Smooth muscle cell (in vitro differentiated cells): Measurements from ENCODE around the gene ARHGEF3. TPM values are rescaled to one million over a fixed set of nuclear protein-coding genes. Genes with fewer than 3 reads are reported as not detected.

Experiments used
- DNase-seq: peaks from one replicate; lab custom pipeline; 2025; ENCODE audit not compliant: unreplicated experiment; lab: John Stamatoyannopoulos, UW
- H2AFZ ChIP-seq: fragments of 200-600 bp; sonication (generic); 2 replicates; pipeline ENCODE4 v1.6.0; 2016; ENCODE audit warnings: antibody characterized with exemption, low read depth, mild to moderate bottlenecking
- H3F3A ChIP-seq: fragments of 200-600 bp; sonication (generic); 2 replicates; pipeline ENCODE4 v1.6.0; 2017; ENCODE audit warnings: antibody characterized with exemption, low read depth
- H3K27ac ChIP-seq: fragments of 200-600 bp; sonication (generic); 2 replicates; pipeline ENCODE4 v1.5.1; 2016; ENCODE audit warnings: low read depth, mild to moderate bottlenecking
- H3K27me3 ChIP-seq: fragments of 200-600 bp; sonication (generic); 2 replicates; pipeline ENCODE4 v1.6.1; 2016; ENCODE audit warnings: low read depth, mild to moderate bottlenecking
- H3K36me3 ChIP-seq: fragments of 200-600 bp; sonication (generic); 2 replicates; pipeline ENCODE4 v1.5.1; 2016; ENCODE audit warnings: low read depth
- H3K4me1 ChIP-seq: fragments of 200-600 bp; sonication (generic); 2 replicates; pipeline ENCODE4 v1.5.1; 2016; ENCODE audit warnings: low read depth
- H3K4me2 ChIP-seq: fragments of 200-600 bp; sonication (generic); 2 replicates; pipeline ENCODE4 v1.6.0; 2016; ENCODE audit warnings: mild to moderate bottlenecking
- H3K4me3 ChIP-seq: fragments of 200-600 bp; sonication (generic); 2 replicates; pipeline ENCODE4 v1.5.1; 2016; ENCODE audit warnings: mild to moderate bottlenecking
- H3K79me2 ChIP-seq: fragments of 200-600 bp; sonication (generic); 2 replicates; pipeline ENCODE4 v1.6.0; 2016; ENCODE audit warnings: low read depth, mild to moderate bottlenecking
- H3K9ac ChIP-seq: fragments of 200-600 bp; sonication (generic); 2 replicates; pipeline ENCODE4 v1.6.0; 2016; ENCODE audit warnings: low read depth
- H3K9me3 ChIP-seq: fragments of 200-600 bp; sonication (generic); replicated peaks from 2 replicates; pipeline ENCODE4 v1.5.1; 2016; ENCODE audit warnings: low read depth
- H4K20me1 ChIP-seq: fragments of 200-600 bp; sonication (generic); 2 replicates; pipeline ENCODE4 v1.6.0; 2016; ENCODE audit warnings: low read depth
- CTCF ChIP-seq: fragments of 200-600 bp; sonication (generic); IDR thresholded peaks from 2 replicates; pipeline ENCODE4 v1.5.1; 2017; ENCODE audit warnings: borderline replicate concordance, mild to moderate bottlenecking, antibody characterized with exemption; ENCODE audit not compliant: insufficient read depth, poor library complexity, severe bottlenecking
- WGBS: methylation state at CpG from one replicate; pipeline ENCODE4 v1.1.7; 2016; ENCODE audit warnings: low lambda C conversion rate; 5-methylcytosine and 5-hydroxymethylcytosine counted together
- polyA plus RNA-seq: library from polyadenylated mRNA; unstranded; fragments of >200 nt; fragmentation: Nextera tagmentation; extraction: Ambion mirVana; gene quantifications from 2 replicates; pipeline ENCODE4 v1.2.1, GENCODE V29; 2016
- total RNA-seq: library from RNA; depleted of rRNA; stranded (reverse); fragments of >200 nt; gene quantifications from 2 replicates; pipeline ENCODE4 v1.2.3, GENCODE V29; 2014

Gene ARHGEF3
- total and polyA plus RNA-seq, 2 experiments from 2014 or later = 131 to 137 TPM

GRCh38 chr3:56781762-56782161 is 20.0 kb downstream of the ARHGEF3 start:
- Histone ChIP-seq H3K9me3 (no peaks in the 10 kb centered on the region), H3F3A (peaks cover 43% of the 10 kb centered on the region), H3K4me1 (peaks cover 31% of the 10 kb centered on the region), H3K9ac (no peak overlapping the region), H3K27me3 (no peaks in the 10 kb centered on the region), H3K79me2 (peaks cover 99% of the 10 kb centered on the region), H4K20me1 (peaks cover 100% of the 10 kb centered on the region), H3K36me3 (no peaks in the 10 kb centered on the region), H3K4me2 (peak overlapping the region; percentile 71), H2AFZ (no peak overlapping the region), H3K27ac (peak overlapping the region; percentile 88), H3K4me3 (no peak overlapping the region)
- no peak for TF ChIP-seq CTCF
- 93% methylated on average over 2 of the region's 2 CpGs for whole genome bisulfite sequencing
- DNase-seq = no peak

- peaks cover 100% of the 10 kb centered on the region for H4K20me1 ChIP-seq
- no peaks in the 10 kb centered on the region for H3K27me3 ChIP-seq
- DNase-seq = no peak
- H2AFZ ChIP-seq = no peak overlapping the region
- H3K4me3 ChIP-seq = no peak overlapping the region
- no peaks in the 10 kb centered on the region for H3K9me3 ChIP-seq
- H3K4me1 ChIP-seq = peaks cover 31% of the 10 kb centered on the region
- H3K79me2 ChIP-seq = peaks cover 99% of the 10 kb centered on the region
- peak overlapping the region; percentile 88 for H3K27ac ChIP-seq
- H3K4me2 ChIP-seq = no peak overlapping the region
- TF ChIP-seq CTCF = no peak
- H3K9ac ChIP-seq = no peak overlapping the region
- peaks cover 44% of the 10 kb centered on the region for H3F3A ChIP-seq
- WGBS = 100% methylated on average over 2 of the region's 2 CpGs
- no peaks in the 10 kb centered on the region for H3K36me3 ChIP-seq
Measured at GRCh38 chr3:56780936-56781335, 20.8 kb downstream of the ARHGEF3 start.

GRCh38 chr3:56778893-56779292 is 22.9 kb downstream of the ARHGEF3 start:
- Histone ChIP-seq H3K9me3 (no peaks in the 10 kb centered on the region), H3K4me2 (no peak overlapping the region), H3K79me2 (peaks cover 100% of the 10 kb centered on the region), H3F3A (peaks cover 26% of the 10 kb centered on the region), H3K36me3 (no peaks in the 10 kb centered on the region), H2AFZ (no peak overlapping the region), H3K4me3 (no peak overlapping the region), H3K27ac (peak overlapping the region; percentile 58), H3K27me3 (no peaks in the 10 kb centered on the region), H4K20me1 (peaks cover 100% of the 10 kb centered on the region), H3K4me1 (peaks cover 24% of the 10 kb centered on the region), H3K9ac (no peak overlapping the region)
- no peak for TF ChIP-seq CTCF
- DNase-seq = no peak
- 71% methylated on average over 2 of the region's 2 CpGs for WGBS

GRCh38 chr3:56776556-56776950 is 25.2 kb downstream of the ARHGEF3 start:
- Histone ChIP-seq H2AFZ (no peak overlapping the region), H3K9ac (peak overlapping the region; percentile 13), H3K27me3 (no peaks in the 10 kb centered on the region), H4K20me1 (peaks cover 100% of the 10 kb centered on the region), H3K4me1 (peaks cover under 1% of the 10 kb centered on the region), H3K27ac (peak overlapping the region; percentile 58), H3K9me3 (no peaks in the 10 kb centered on the region), H3F3A (peaks cover 25% of the 10 kb centered on the region), H3K79me2 (peaks cover 97% of the 10 kb centered on the region), H3K36me3 (peaks cover 3% of the 10 kb centered on the region), H3K4me3 (no peak overlapping the region), H3K4me2 (peak overlapping the region; percentile 18)
- no peak for TF ChIP-seq CTCF
- WGBS = 54% methylated on average over 3 of the region's 3 CpGs
- DNase-seq = no peak
